HCT116 (cell line): ENCODE measurements around the gene RASIP1. TPM values are rescaled to one million over a fixed set of nuclear protein-coding genes. Genes with fewer than 3 reads are reported as not detected.
A peak's percentile ranks its signal among the peaks of the same experiment; 100 is the strongest.

Experiments used
- ATAC-seq: fragments of 200-7000 bp; cut with Tn5 transposase; 2 replicates; pipeline ENCODE4 v1.9.1; 2020; ENCODE audit warnings: mild to moderate bottlenecking, moderate library complexity
- BruUV-seq: library from RNA; stranded (reverse); fragments of 400-500 nt; replicated peaks from 2 replicates; lab custom pipeline; 2021; lab: Mats Ljungman, UMichigan
- CTCF ChIA-PET: fragments of 300-600 bp; sonication (Branson Sonifier 250); formaldehyde crosslinking; loops from one replicate; lab custom pipeline; 2021; ENCODE audit warnings: antibody characterized with exemption; lab: Charles Lee
- POLR2A ChIA-PET: fragments of 300-600, 350-600 bp; sonication (Branson Sonifier 250); formaldehyde crosslinking; loops from one replicate; lab custom pipeline; 2021; ENCODE audit warnings: antibody characterized with exemption; lab: Charles Lee
- RAD21 ChIA-PET, 2 experiments: fragments of 300-600 bp; sonication (Branson Sonifier 250); formaldehyde crosslinking; loops; one replicate each; lab custom pipeline; 2023; ENCODE audit warnings: low total read pairs in 2 of 2; ENCODE audit not compliant: uncharacterized antibody in 2 of 2, unreplicated experiment in 2 of 2, low non-redundant PET in 1 of 2; lab: Charles Lee
- DNase-seq: peaks from one replicate; pipeline ENCODE4 v3.0.0-alpha.2; 2010; ENCODE audit warnings: low read depth, low spot score
- H2AFZ ChIP-seq: fragments of 200-600 bp; shearing (Covaris generic), sonication (generic); 2 replicates; pipeline ENCODE4 v1.6.1; 2017; ENCODE audit warnings: low read depth, mixed run types, mixed read lengths, antibody characterized with exemption, low read length; ENCODE audit not compliant: poor library complexity, severe bottlenecking
- H3K27ac ChIP-seq: 2 replicates; pipeline ENCODE4 v1.5.1; 2012; ENCODE audit warnings: low read depth, low read length
- H3K27me3 ChIP-seq: fragments of 200-600 bp; sonication (generic); 2 replicates; pipeline ENCODE4 v1.6.1; 2016; ENCODE audit warnings: mixed run types, low read length, mixed read lengths; ENCODE audit not compliant: insufficient read depth
- H3K36me3 ChIP-seq, 2 experiments: fragments of 200-500 bp in 1 of 2; fragments of 200-600 bp in 1 of 2; sonication (Bioruptor generic) in 1 of 2; sonication (generic) in 1 of 2; 2 replicates each; pipeline versions ENCODE4 v1.5.1 to v1.6.1; 2014 to 2016; ENCODE audit warnings: low read length in 2 of 2, inconsistent platforms in 1 of 2, mixed read lengths in 1 of 2, mixed run types in 1 of 2; ENCODE audit not compliant: insufficient read depth in 2 of 2, control insufficient read depth in 1 of 2
- H3K4me1 ChIP-seq, 2 experiments: fragments of 200-600 bp in 1 of 2; sonication (generic) in 1 of 2; 2 replicates each; pipeline versions ENCODE4 v1.5.1 to v1.6.1; 2012 to 2017; ENCODE audit warnings: low read length in 2 of 2, inconsistent platforms in 1 of 2, mild to moderate bottlenecking in 1 of 2, mixed read lengths in 1 of 2, mixed run types in 1 of 2, moderate library complexity in 1 of 2; ENCODE audit not compliant: insufficient read depth in 2 of 2, control insufficient read depth in 1 of 2
- H3K4me2 ChIP-seq: fragments of 200-600 bp; sonication (generic); 2 replicates; pipeline ENCODE4 v1.6.1; 2017; ENCODE audit warnings: mixed run types, low read length, mixed read lengths
- H3K4me3 ChIP-seq, 2 experiments: fragments of 200-600 bp in 1 of 2; sonication (generic) in 1 of 2; replicated peaks in 1 of 2; 2 replicates each; pipeline ENCODE4 v1.5.1; 2011 to 2016; ENCODE audit warnings: low read length in 2 of 2, control low read depth in 1 of 2, low read depth in 1 of 2, mild to moderate bottlenecking in 1 of 2, mixed read lengths in 1 of 2, mixed run types in 1 of 2
- H3K79me2 ChIP-seq: fragments of 200-600 bp; sonication (generic); 2 replicates; pipeline ENCODE4 v1.6.1; 2017; ENCODE audit warnings: mild to moderate bottlenecking, mixed run types, low read length, moderate library complexity, mixed read lengths; ENCODE audit not compliant: insufficient read depth
- H3K9ac ChIP-seq: fragments of 200-600 bp; sonication (generic); 2 replicates; pipeline ENCODE4 v1.6.1; 2016; ENCODE audit warnings: low read length, mixed read lengths
- H3K9me2 ChIP-seq: fragments of 200-600 bp; sonication (generic), shearing (Covaris generic); 2 replicates; pipeline ENCODE4 v1.6.1; 2017; ENCODE audit warnings: mixed run types, mild to moderate bottlenecking, moderate library complexity; ENCODE audit not compliant: insufficient read depth
- H3K9me3 ChIP-seq, 2 experiments: fragments of 200-500 bp in 1 of 2; fragments of 200-600 bp in 1 of 2; sonication (Bioruptor generic) in 1 of 2; sonication (generic) in 1 of 2; 2 replicates each; pipeline ENCODE4 v1.6.1; 2014 to 2017; ENCODE audit warnings: low read length in 2 of 2, mixed read lengths in 2 of 2, inconsistent platforms in 1 of 2, low read depth in 1 of 2, mild to moderate bottlenecking in 1 of 2, mixed run types in 1 of 2, moderate library complexity in 1 of 2; ENCODE audit not compliant: control insufficient read depth in 1 of 2, insufficient read depth in 1 of 2
- H4K20me1 ChIP-seq: fragments of 200-600 bp; sonication (generic), shearing (Covaris generic); 2 replicates; pipeline ENCODE4 v1.6.1; 2017; ENCODE audit warnings: mixed run types, mild to moderate bottlenecking, moderate library complexity; ENCODE audit not compliant: insufficient read depth
- CTCF ChIP-seq, 3 experiments: fragments of 200-600 bp in 1 of 3; sonication (generic) in 1 of 3; IDR thresholded peaks in 2 of 3; conservative IDR thresholded peaks in 1 of 3; 2 replicates each; pipeline ENCODE4 v1.5.1; 2012 to 2017; ENCODE audit warnings: low read depth in 2 of 3, low read length in 2 of 3, antibody characterized with exemption in 1 of 3, borderline replicate concordance in 1 of 3, control low read depth in 1 of 3, mild to moderate bottlenecking in 1 of 3, mixed read lengths in 1 of 3, mixed run types in 1 of 3, moderate library complexity in 1 of 3; ENCODE audit not compliant: insufficient read depth in 1 of 3
- EGR1 ChIP-seq: IDR thresholded peaks from 2 replicates; pipeline ENCODE4 v1.6.1; 2012; ENCODE audit warnings: low read depth
- POLR2AphosphoS5 ChIP-seq: IDR thresholded peaks from 2 replicates; pipeline ENCODE4 v1.6.1; 2011; ENCODE audit warnings: mild to moderate bottlenecking, low read depth, low read length, moderate library complexity
- YY1 ChIP-seq: IDR thresholded peaks from 2 replicates; pipeline ENCODE4 v1.6.1; 2011; ENCODE audit warnings: low read length, low read depth, moderate library complexity, mild to moderate bottlenecking; ENCODE audit not compliant: insufficient replicate concordance; ENCODE audit errors: extremely low read depth
- ZFX ChIP-seq: fragments of 450-650 bp; IDR thresholded peaks from 2 replicates; pipeline ENCODE4 v1.6.1; 2017
- intact Hi-C: fragments of 100-400 bp; cut with micrococcal nuclease; formaldehyde crosslinking; loops from 2 replicates; pipeline ENCODE4 v1.10.0; 2022
- total RNA-seq: library from RNA; stranded (reverse); gene quantifications from one replicate; pipeline ENCODE4 v1.2.1, GENCODE V29; 2021; ENCODE audit not compliant: unreplicated experiment

RASIP1 gene
- total RNA-seq, 1 experiment from 2014 or later, result 1.9 TPM

GRCh38 chr19:48720251-48720612 lies 20.2 kb downstream of the RASIP1 start:
- Histone ChIP-seq H2AFZ (no peak overlapping the region), H3K4me2 (peak overlapping the region; percentile 80), H3K36me3 (no peaks in the 10 kb centered on the region), H4K20me1 (no peaks in the 10 kb centered on the region), H3K9me3 (no peaks in the 10 kb centered on the region), H3K9me2 (no peaks in the 10 kb centered on the region), H3K27me3 (no peaks in the 10 kb centered on the region), H3K79me2 (no peaks in the 10 kb centered on the region), H3K4me1 (peaks cover 2 to 31% of the 10 kb centered on the region in 2 experiments), H3K27ac (peak overlapping the region; percentile 33), H3K9ac (peak overlapping the region; percentile 60), H3K4me3 (peak overlapping the region; percentile 52 to 58)
- ATAC-seq, result peak; percentile 15
- DNase-seq, result no peak
- BruUV-seq, result no TSS peak
- CTCF ChIA-PET, result interaction anchor here (1.1 kb wide), 1 partner anchor 75 kb away, joined by 4 read pairs; no protein-coding TSS in a partner anchor
- POLR2A ChIA-PET, result interaction anchor here (0.8 to 1.7 kb wide), 5 partner anchors 8 to 28 kb away, joined by 3 to 6 read pairs (median 3); no protein-coding TSS in a partner anchor
- intact Hi-C loops, result no loop called here
- TF ChIP-seq CTCF (IDR thresholded peaks at IDR 0.05 in 2 of 3, conservative IDR thresholded peaks at IDR 0.05 in 1 of 3; ENCODE audit: borderline replicate concordance in 1 of 3, insufficient read depth in 1 of 3, low read depth in 2 of 3, low read length in 2 of 3), result no peak
- TF ChIP-seq YY1, result no peak
- TF ChIP-seq ZFX, result peak; percentile 26; the same call in 1 of the 2 replicates
- no peak for TF ChIP-seq EGR1
- TF ChIP-seq POLR2AphosphoS5, result no peak
- RAD21 ChIA-PET, result no interaction called here
